GM19328 (cell line): ENCODE results near the gene INPP5F.
A peak's percentile ranks its signal among the peaks of the same experiment; 100 is the strongest.

ENCODE experiments used
- ATAC-seq: cut with Tn5 transposase; IDR thresholded peaks from one replicate; pipeline ENCODE4 v1.9.1; 2021; ENCODE audit warnings: mild to moderate bottlenecking, moderate library complexity; ENCODE audit not compliant: unreplicated experiment

The INPP5F gene, protein sequence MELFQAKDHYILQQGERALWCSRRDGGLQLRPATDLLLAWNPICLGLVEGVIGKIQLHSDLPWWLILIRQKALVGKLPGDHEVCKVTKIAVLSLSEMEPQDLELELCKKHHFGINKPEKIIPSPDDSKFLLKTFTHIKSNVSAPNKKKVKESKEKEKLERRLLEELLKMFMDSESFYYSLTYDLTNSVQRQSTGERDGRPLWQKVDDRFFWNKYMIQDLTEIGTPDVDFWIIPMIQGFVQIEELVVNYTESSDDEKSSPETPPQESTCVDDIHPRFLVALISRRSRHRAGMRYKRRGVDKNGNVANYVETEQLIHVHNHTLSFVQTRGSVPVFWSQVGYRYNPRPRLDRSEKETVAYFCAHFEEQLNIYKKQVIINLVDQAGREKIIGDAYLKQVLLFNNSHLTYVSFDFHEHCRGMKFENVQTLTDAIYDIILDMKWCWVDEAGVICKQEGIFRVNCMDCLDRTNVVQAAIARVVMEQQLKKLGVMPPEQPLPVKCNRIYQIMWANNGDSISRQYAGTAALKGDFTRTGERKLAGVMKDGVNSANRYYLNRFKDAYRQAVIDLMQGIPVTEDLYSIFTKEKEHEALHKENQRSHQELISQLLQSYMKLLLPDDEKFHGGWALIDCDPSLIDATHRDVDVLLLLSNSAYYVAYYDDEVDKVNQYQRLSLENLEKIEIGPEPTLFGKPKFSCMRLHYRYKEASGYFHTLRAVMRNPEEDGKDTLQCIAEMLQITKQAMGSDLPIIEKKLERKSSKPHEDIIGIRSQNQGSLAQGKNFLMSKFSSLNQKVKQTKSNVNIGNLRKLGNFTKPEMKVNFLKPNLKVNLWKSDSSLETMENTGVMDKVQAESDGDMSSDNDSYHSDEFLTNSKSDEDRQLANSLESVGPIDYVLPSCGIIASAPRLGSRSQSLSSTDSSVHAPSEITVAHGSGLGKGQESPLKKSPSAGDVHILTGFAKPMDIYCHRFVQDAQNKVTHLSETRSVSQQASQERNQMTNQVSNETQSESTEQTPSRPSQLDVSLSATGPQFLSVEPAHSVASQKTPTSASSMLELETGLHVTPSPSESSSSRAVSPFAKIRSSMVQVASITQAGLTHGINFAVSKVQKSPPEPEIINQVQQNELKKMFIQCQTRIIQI

GRCh38 chr10:119725828-119726675 is at the start of gene INPP5F:
Gene INPP5F (plus strand): TSS chr10:119726050. CDS start chr10:119726263, 213 bp downstream.
- ATAC-seq: peak; percentile 80

DNA sequence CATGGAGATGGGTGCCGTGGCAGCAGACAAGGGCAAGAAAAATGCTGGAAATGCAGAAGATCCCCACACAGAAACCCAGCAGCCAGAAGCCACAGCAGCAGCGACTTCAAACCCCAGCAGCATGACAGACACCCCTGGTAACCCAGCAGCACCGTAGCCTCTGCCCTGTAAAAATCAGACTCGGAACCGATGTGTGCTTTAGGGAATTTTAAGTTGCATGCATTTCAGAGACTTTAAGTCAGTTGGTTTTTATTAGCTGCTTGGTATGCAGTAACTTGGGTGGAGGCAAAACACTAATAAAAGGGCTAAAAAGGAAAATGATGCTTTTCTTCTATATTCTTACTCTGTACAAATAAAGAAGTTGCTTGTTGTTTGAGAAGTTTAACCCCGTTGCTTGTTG is 48.7 kb upstream of the INPP5F start:
- no peak for ATAC-seq

DNA sequence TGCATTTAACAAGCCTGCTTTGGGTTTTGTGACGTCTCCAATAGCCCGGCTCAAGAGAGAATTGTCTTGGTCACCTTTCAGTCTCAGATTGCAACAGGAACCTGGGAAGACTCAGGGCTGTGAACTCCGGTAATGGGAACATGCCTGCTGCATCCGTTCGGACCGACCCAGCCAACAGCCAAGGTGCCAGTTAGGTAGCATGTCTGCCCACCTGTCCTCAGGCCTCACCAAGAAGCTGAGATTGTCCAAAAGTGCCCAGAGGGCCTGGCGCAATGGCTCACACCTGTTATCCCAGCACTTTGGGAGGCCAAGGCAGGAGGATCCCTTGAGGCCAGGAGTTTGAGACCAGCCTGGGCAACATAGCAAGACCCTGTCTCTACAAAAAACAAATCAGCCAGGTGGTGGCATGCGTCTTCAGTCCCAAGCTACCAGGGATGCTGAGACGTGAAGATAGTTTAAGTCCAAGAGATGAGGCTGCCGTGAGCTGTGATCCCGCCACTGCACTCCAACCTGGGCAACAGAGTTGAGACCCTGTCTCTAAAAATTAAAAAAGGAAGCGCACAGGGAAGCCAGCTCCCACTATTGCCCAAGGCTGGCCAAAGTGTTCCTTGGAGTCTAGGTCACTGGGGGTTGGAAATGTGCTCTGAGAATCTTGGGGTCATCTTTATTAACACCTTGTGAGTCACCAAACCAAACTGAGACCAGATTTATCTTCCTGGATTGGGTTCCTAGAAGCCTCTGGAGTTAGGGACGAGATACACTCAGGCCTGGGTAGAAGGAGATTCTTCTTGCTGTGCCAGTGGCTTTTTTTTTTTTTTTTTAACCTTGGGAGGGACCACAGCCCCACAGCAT is 47.7 kb upstream of the INPP5F start:
- ATAC-seq: no peak

DNA sequence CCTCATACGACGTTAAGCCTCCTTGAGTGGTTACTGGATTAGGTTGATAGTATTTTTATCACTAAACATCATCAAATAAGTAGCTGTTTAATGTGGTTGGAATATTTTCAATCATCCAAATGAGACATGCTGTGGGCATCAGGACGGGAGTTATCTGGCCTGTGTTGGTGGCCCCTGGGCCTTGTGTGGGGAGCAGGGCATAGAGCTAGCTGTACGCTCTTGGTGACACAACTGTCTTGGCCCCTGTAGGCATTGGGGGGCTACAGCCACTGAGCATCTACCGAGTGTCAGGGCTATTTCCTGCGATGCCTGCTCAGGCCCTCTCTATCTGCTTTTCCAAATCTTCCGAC is 46.4 kb upstream of the INPP5F start:
- no peak for ATAC-seq

GRCh38 chr10:119680050-119680449 is 45.8 kb upstream of the INPP5F start:
- ATAC-seq: no peak

- no peak for ATAC-seq
Measured at GRCh38 chr10:119680650-119681081, 45.2 kb upstream of the INPP5F start.

DNA sequence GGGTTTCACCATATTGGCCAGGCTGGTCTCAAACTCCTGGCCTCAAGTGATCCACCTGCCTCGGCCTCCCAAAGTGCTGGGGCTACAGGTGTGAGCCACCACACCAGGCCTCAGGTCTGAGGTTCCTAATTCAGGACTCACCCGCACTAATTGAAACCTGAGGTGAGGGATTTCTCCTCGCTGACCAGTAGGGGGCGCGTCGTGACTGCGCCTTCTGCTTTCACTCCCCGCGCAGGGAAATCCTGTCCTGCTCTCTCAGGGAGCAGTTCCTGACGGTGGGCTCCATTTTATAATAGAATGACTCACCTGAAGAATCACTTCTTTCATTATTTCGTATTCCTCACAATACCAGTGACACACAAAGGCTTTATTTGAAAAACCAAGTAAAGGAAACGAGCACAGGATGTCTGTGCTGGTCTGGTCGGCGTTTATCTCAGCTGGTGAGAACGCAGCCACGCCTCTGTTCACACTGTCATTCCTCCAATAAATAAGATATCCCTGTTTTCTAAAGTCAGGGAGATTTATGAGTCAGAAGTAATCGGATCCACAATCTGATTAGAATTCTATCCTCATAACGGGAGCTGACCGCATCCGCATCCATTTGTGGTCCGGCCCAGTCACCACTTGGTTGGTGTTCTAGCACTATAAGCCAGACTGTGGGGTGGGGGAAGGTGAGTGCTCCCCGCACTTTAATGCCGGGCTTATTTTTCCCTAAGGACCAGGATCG is 39.2 kb upstream of the INPP5F start:
- no peak for ATAC-seq

- ATAC-seq: no peak
Measured at GRCh38 chr10:119687192-119688032, 38.4 kb upstream of the INPP5F start.

DNA sequence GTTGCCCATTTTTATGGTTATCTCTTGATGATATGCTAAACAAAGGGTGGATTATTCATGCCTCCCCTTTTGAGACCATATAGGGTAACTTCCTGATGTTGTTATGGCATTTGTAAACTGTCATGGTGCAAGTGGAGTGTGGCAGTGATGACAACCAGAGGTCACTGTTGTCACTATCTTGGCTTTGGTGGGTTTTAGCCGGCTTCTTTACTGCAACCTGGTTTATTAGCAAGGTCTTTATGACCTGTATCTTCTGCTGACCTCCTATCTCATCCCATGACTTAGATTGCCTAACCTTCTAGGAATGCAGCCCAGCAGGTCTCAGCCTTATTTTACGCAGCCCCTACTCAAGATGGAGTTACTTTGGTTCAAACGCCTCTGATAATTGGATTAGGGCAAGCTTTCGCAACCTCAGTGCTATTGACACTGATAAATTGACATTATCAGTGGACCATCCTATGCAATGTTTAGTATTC is 37.8 kb upstream of the INPP5F start:
- ATAC-seq: no peak

DNA sequence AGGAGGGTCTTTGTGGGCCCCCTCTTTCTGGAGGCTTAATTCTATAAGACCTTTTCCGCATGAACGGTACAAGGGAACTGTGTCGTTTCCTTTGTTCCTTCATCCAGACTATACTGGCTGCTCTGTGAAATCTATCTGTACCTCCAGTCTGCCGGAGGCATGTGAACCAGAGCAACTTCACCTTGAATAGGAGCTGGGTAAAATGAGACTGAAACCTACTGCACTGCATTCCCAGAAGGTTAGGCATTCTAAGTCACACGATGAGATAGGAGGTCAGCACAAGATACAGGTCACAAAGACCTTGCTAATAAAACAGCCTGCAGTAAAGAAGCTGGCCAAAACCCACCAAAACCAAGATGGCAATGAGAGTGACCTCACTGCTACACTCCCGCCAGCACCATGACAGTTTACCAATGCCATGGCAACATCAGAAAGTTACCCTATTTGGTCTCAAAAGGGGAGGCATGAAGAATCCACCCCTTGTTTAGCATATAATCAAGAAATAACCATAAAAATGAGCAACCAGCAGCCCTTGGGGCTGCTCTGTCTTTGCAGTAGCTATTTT is 36.8 kb upstream of the INPP5F start:
- ATAC-seq: no peak

DNA sequence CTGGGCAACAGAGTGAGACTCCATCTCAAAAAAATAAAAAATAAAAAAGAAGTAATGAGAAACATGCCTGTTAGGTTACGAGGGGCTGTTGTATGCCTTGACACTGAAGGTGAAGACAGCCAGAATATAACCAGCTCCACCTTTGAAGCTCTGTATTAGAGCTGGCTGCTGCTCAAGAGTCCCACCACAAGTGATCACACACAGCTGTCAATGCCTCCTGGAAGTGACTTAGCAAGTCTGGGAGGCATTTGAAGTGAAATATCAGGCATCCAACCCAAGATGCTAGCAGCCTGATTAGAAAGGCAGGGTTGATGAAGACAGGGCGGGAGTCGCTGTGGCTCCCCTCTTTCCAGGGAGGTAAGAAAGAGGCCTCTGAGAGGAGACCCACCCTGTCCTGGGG is 34.1 kb upstream of the INPP5F start:
- ATAC-seq: no peak

- ATAC-seq: no peak
Measured at GRCh38 chr10:119693262-119693957, 32.4 kb upstream of the INPP5F start.

- no peak for ATAC-seq
Measured at GRCh38 chr10:119694608-119695007, 31.2 kb upstream of the INPP5F start.

- no peak for ATAC-seq
Measured at GRCh38 chr10:119700321-119700954, 25.4 kb upstream of the INPP5F start.

GRCh38 chr10:119701861-119702260 is 24.0 kb upstream of the INPP5F start:
- no peak for ATAC-seq

DNA sequence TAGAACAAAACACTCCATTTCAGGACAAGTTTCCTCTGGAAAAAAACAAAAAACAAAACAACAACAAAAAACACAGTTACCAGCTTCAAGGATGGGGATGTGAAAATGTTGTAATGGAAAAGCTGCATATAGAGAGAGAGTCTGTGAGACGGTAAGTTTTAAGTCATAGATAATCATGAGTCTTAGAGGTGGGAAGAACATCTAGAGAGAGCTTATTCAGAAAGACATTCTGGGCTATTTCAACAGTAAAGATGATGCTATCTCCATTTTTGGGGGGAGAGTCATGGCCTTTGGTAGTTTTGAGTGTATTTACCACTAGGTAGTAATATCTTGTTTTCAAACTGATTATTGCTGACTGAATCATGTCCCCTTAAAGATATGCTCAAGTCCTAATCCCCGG is 23.3 kb upstream of the INPP5F start:
- no peak for ATAC-seq
